HL-60 (cell line): ENCODE measurements around the gene FBXO9.

Experiments used
- DNase-seq, 2 experiments: peaks; one replicate each; pipeline ENCODE4 v3.0.0-alpha.2; 2010 to 2020; ENCODE audit warnings: low read depth in 1 of 2, low spot score in 1 of 2
- H3K27ac ChIP-seq: fragments of 250-450 bp; sonication (Bioruptor Pico); replicated peaks from 2 replicates; pipeline ENCODE4 v1.5.1; 2020; ENCODE audit warnings: mild to moderate bottlenecking, moderate library complexity
- H3K27me3 ChIP-seq: fragments of 250-450 bp; sonication (Bioruptor Pico); 2 replicates; pipeline ENCODE4 v1.5.1; 2021; ENCODE audit warnings: mild to moderate bottlenecking, moderate library complexity; ENCODE audit not compliant: insufficient read depth, poor library complexity, severe bottlenecking
- H3K4me3 ChIP-seq: replicated peaks from 2 replicates; pipeline ENCODE4 v1.5.1; 2011; ENCODE audit warnings: mild to moderate bottlenecking, control low read depth, low read length; ENCODE audit not compliant: insufficient read depth
- GABPA ChIP-seq: IDR thresholded peaks from 2 replicates; pipeline ENCODE4 v1.6.1; 2012; ENCODE audit warnings: low read depth
- POLR2AphosphoS5 ChIP-seq: IDR thresholded peaks from 2 replicates; pipeline ENCODE4 v1.6.1; 2012; ENCODE audit warnings: low read depth
- SPI1 ChIP-seq: IDR thresholded peaks from 2 replicates; pipeline ENCODE4 v1.6.1; 2012; ENCODE audit warnings: low read depth, mild to moderate bottlenecking, borderline replicate concordance
- TF ChIP-seq, protein P1 (sequence below): IDR thresholded peaks from one replicate; pipeline ENCODE4 v1.5.1; 2011; ENCODE audit warnings: low read length, control low read depth, inconsistent platforms; ENCODE audit not compliant: insufficient read depth
- TF ChIP-seq, protein P2 (sequence below): IDR thresholded peaks from 2 replicates; pipeline ENCODE4 v1.6.1; 2012; ENCODE audit warnings: low read depth; ENCODE audit not compliant: insufficient replicate concordance

The FBXO9 gene

DNA sequence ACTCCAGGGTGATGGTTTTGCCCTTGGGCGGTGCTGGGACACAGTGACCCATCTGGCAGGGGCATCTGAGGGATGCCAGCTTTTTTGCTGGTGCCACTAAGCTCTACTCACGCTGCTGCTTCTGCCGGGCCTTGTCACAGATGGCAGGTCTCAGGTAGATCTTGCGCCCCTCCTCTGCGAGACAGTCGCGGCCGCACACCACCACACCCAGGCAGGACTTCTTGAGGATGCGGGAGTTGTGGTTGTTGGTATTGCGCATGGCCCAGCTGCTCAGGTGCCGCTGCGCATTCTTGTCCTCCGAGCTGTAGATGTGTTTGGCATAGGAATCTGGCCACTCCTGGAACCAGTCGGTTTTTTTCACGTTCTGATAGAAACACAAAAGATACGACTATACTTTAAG is 68.8 kb downstream of the FBXO9 start:
- Histone ChIP-seq H3K27me3 (no peaks in the 10 kb centered on the region), H3K27ac (no peak overlapping the region), H3K4me3 (no peak overlapping the region)
- no peak for DNase-seq
- TF ChIP-seq, protein P1, sequence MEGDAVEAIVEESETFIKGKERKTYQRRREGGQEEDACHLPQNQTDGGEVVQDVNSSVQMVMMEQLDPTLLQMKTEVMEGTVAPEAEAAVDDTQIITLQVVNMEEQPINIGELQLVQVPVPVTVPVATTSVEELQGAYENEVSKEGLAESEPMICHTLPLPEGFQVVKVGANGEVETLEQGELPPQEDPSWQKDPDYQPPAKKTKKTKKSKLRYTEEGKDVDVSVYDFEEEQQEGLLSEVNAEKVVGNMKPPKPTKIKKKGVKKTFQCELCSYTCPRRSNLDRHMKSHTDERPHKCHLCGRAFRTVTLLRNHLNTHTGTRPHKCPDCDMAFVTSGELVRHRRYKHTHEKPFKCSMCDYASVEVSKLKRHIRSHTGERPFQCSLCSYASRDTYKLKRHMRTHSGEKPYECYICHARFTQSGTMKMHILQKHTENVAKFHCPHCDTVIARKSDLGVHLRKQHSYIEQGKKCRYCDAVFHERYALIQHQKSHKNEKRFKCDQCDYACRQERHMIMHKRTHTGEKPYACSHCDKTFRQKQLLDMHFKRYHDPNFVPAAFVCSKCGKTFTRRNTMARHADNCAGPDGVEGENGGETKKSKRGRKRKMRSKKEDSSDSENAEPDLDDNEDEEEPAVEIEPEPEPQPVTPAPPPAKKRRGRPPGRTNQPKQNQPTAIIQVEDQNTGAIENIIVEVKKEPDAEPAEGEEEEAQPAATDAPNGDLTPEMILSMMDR, result no peak
- TF ChIP-seq POLR2AphosphoS5 (no peak), SPI1 (no peak), GABPA (no peak)
- TF ChIP-seq, protein P2, sequence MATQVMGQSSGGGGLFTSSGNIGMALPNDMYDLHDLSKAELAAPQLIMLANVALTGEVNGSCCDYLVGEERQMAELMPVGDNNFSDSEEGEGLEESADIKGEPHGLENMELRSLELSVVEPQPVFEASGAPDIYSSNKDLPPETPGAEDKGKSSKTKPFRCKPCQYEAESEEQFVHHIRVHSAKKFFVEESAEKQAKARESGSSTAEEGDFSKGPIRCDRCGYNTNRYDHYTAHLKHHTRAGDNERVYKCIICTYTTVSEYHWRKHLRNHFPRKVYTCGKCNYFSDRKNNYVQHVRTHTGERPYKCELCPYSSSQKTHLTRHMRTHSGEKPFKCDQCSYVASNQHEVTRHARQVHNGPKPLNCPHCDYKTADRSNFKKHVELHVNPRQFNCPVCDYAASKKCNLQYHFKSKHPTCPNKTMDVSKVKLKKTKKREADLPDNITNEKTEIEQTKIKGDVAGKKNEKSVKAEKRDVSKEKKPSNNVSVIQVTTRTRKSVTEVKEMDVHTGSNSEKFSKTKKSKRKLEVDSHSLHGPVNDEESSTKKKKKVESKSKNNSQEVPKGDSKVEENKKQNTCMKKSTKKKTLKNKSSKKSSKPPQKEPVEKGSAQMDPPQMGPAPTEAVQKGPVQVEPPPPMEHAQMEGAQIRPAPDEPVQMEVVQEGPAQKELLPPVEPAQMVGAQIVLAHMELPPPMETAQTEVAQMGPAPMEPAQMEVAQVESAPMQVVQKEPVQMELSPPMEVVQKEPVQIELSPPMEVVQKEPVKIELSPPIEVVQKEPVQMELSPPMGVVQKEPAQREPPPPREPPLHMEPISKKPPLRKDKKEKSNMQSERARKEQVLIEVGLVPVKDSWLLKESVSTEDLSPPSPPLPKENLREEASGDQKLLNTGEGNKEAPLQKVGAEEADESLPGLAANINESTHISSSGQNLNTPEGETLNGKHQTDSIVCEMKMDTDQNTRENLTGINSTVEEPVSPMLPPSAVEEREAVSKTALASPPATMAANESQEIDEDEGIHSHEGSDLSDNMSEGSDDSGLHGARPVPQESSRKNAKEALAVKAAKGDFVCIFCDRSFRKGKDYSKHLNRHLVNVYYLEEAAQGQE, result no peak

DNA sequence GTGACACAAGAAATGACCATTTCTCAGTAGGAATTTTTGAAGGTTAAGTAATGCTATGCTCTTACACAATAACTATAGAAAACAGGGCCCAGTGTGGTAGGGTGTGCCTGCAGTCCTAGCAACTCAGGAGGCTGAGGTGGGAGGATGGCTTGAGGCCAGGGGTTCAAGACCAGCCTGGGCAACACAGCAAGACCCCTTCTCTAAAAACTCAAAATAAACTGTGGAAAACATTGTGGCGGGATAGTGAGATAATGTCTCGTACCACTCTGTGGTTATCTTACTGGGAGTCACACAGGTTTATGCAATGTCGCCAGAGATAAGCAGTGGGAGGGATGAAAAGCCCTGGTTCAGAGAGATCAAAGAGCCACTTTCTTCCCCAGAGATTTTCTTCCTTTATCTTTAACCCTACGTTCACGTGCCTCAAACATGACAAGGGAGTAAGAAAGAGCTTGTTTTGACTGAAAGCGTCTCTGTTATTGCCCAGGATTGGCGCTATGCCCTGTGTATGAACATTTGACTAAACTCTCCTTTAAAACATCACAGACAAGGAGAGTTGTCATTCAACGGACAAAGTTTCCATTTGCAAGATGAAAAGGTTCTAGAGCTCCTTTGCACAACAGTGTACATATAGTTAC is 69.5 kb downstream of the FBXO9 start:
- Histone ChIP-seq H3K27ac (no peak overlapping the region), H3K27me3 (no peaks in the 10 kb centered on the region), H3K4me3 (no peak overlapping the region)
- DNase-seq, result no peak
- TF ChIP-seq, protein P2, result no peak
- TF ChIP-seq SPI1 (no peak), POLR2AphosphoS5 (no peak), GABPA (no peak)
- TF ChIP-seq, protein P1, result no peak

DNA sequence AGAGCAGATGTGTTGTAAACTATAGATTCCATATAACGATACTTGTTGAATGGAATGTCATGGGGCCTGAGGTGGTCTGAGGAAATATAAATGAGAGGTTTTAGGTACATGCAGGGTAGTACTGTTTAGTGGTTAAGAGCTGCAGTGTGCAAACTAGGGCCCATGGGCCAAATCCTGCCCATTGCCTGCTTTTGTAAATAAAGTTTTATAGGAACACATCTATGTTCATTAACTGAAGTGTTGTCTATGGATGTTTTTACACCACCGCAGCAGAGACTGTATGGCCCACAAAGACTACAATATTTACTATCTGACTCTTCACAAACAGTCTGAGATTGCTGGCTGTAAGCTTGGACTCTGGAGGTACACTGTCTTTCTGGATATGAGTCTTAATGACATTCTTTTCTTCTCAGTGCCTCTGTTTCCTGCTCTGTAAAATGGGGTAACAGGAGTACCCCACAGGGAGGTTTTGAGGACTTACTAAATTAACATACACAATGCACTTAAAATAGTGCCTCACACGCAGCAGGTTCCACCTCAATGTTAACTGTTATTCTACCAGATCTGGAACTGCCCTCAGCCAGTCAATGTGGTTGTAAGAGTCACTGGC is 70.9 kb downstream of the FBXO9 start:
- no peak overlapping the region for H3K27ac ChIP-seq
- no peak for TF ChIP-seq SPI1
- TF ChIP-seq GABPA, result no peak
- TF ChIP-seq, protein P2, result no peak
- H3K27me3 ChIP-seq, result no peaks in the 10 kb centered on the region
- DNase-seq, result no peak
- no peak overlapping the region for H3K4me3 ChIP-seq
